Measurements from ENCODE around the gene C20orf202. TPM values are rescaled to one million over a fixed set of nuclear protein-coding genes. Genes with fewer than 3 reads are reported as not detected.
A peak's percentile ranks its signal among the peaks of the same experiment; 100 is the strongest.

C20orf202 gene
- total RNA-seq, 1 donor from 2014 or later = not detected

GRCh38 chr20:1242099-1242498, 38.8 kb downstream of the C20orf202 start:
- no peak overlapping the region for H3K9ac ChIP-seq (ENCODE audit: low read length)
- no peaks in the 10 kb centered on the region for H4K20me1 ChIP-seq (ENCODE audit: insufficient read depth, low read length)
- no peak overlapping the region for H3K27ac ChIP-seq (ENCODE audit: low read depth, low read length)
- no peak overlapping the region for H2AFZ ChIP-seq (ENCODE audit: low read depth, low read length)
- no peak overlapping the region for H3K27ac Mint-ChIP-seq (ENCODE audit: unreplicated experiment)
- H3K36me3 ChIP-seq (ENCODE audit: insufficient read depth, low read length) = no peaks in the 10 kb centered on the region
- DNase-seq (ENCODE audit: low read depth) (no peak), FAIRE-seq (no peak)
- no peaks in the 10 kb centered on the region for H3K9me3 ChIP-seq (ENCODE audit: insufficient read depth, low read depth, low read length)
- no peak overlapping the region for H3K4me3 ChIP-seq (ENCODE audit: insufficient read depth, low read depth, low read length)
- TF ChIP-seq CTCF (IDR thresholded peaks at IDR 0.05; ENCODE audit: insufficient read depth, low read depth, low read length) (no peak), EZH2 (IDR thresholded peaks at IDR 0.05; ENCODE audit: insufficient read depth, low read length) (no peak)
- H3K4me2 ChIP-seq (ENCODE audit: low read length) = peak overlapping the region; percentile 27
- H3K9me3 Mint-ChIP-seq (ENCODE audit: unreplicated experiment) = no peaks in the 10 kb centered on the region
- no peaks in the 10 kb centered on the region for H3K79me2 ChIP-seq (ENCODE audit: insufficient read depth, low read length)
- peaks cover 8% of the 10 kb centered on the region for H3K4me1 Mint-ChIP-seq (ENCODE audit: low read depth, unreplicated experiment)
- H3K4me3 Mint-ChIP-seq (ENCODE audit: unreplicated experiment) = no peak overlapping the region
- no peaks in the 10 kb centered on the region for H3K36me3 Mint-ChIP-seq (ENCODE audit: low read depth, unreplicated experiment)
- H3K27me3 Mint-ChIP-seq (ENCODE audit: low read depth, unreplicated experiment) = peaks cover 8% of the 10 kb centered on the region
- H3K27me3 ChIP-seq (ENCODE audit: insufficient read depth, low read length) = peaks cover under 1% of the 10 kb centered on the region
- H3K4me1 ChIP-seq (ENCODE audit: insufficient read depth, low read length) = peaks cover 4% of the 10 kb centered on the region

- Mint-ChIP-seq H3K9me3 (ENCODE audit: unreplicated experiment) (no peaks in the 10 kb centered on the region), H3K36me3 (ENCODE audit: low read depth, unreplicated experiment) (no peaks in the 10 kb centered on the region), H3K4me1 (ENCODE audit: low read depth, unreplicated experiment) (peaks cover 8% of the 10 kb centered on the region), H3K27me3 (ENCODE audit: low read depth, unreplicated experiment) (peaks cover 8% of the 10 kb centered on the region), H3K27ac (ENCODE audit: unreplicated experiment) (no peak overlapping the region), H3K4me3 (ENCODE audit: unreplicated experiment) (no peak overlapping the region)
- no peaks in the 10 kb centered on the region for H3K79me2 ChIP-seq (ENCODE audit: insufficient read depth, low read length)
- no peak overlapping the region for H3K27ac ChIP-seq (ENCODE audit: low read depth, low read length)
- H3K4me2 ChIP-seq (ENCODE audit: low read length) = peak overlapping the region; percentile 27
- H3K27me3 ChIP-seq (ENCODE audit: insufficient read depth, low read length) = no peaks in the 10 kb centered on the region
- FAIRE-seq (peak; percentile 98), DNase-seq (ENCODE audit: low read depth) (peak; percentile 95)
- no peak overlapping the region for H3K9ac ChIP-seq (ENCODE audit: low read length)
- H4K20me1 ChIP-seq (ENCODE audit: insufficient read depth, low read length) = no peaks in the 10 kb centered on the region
- TF ChIP-seq CTCF (IDR thresholded peaks at IDR 0.05; ENCODE audit: insufficient read depth, low read depth, low read length) (no peak), EZH2 (IDR thresholded peaks at IDR 0.05; ENCODE audit: insufficient read depth, low read length) (no peak)
- no peaks in the 10 kb centered on the region for H3K9me3 ChIP-seq (ENCODE audit: insufficient read depth, low read depth, low read length)
- H2AFZ ChIP-seq (ENCODE audit: low read depth, low read length) = no peak overlapping the region
- no peak overlapping the region for H3K4me3 ChIP-seq (ENCODE audit: insufficient read depth, low read depth, low read length)
- H3K4me1 ChIP-seq (ENCODE audit: insufficient read depth, low read length) = peaks cover 4% of the 10 kb centered on the region
- H3K36me3 ChIP-seq (ENCODE audit: insufficient read depth, low read length) = no peaks in the 10 kb centered on the region
These were observed 39.3 kb downstream of the C20orf202 start for GRCh38 chr20:1242530-1242929.

- FAIRE-seq (no peak), DNase-seq (ENCODE audit: low read depth) (no peak)
- Histone ChIP-seq H2AFZ (ENCODE audit: low read depth, low read length) (no peak overlapping the region), H4K20me1 (ENCODE audit: insufficient read depth, low read length) (no peaks in the 10 kb centered on the region), H3K4me1 (ENCODE audit: insufficient read depth, low read length) (peaks cover 4% of the 10 kb centered on the region), H3K36me3 (ENCODE audit: insufficient read depth, low read length) (no peaks in the 10 kb centered on the region), H3K4me2 (ENCODE audit: low read length) (no peak overlapping the region), H3K79me2 (ENCODE audit: insufficient read depth, low read length) (no peaks in the 10 kb centered on the region), H3K27ac (ENCODE audit: low read depth, low read length) (no peak overlapping the region), H3K9ac (ENCODE audit: low read length) (no peak overlapping the region), H3K4me3 (ENCODE audit: insufficient read depth, low read depth, low read length) (no peak overlapping the region), H3K9me3 (ENCODE audit: insufficient read depth, low read depth, low read length) (no peaks in the 10 kb centered on the region), H3K27me3 (ENCODE audit: insufficient read depth, low read length) (no peaks in the 10 kb centered on the region)
- Mint-ChIP-seq H3K27me3 (ENCODE audit: low read depth, unreplicated experiment) (peaks cover 8% of the 10 kb centered on the region), H3K4me3 (ENCODE audit: unreplicated experiment) (no peak overlapping the region), H3K27ac (ENCODE audit: unreplicated experiment) (no peak overlapping the region), H3K36me3 (ENCODE audit: low read depth, unreplicated experiment) (no peaks in the 10 kb centered on the region), H3K9me3 (ENCODE audit: unreplicated experiment) (no peaks in the 10 kb centered on the region), H3K4me1 (ENCODE audit: low read depth, unreplicated experiment) (peaks cover 8% of the 10 kb centered on the region)
- TF ChIP-seq CTCF (IDR thresholded peaks at IDR 0.05; ENCODE audit: insufficient read depth, low read depth, low read length) = no peak
- TF ChIP-seq EZH2 (IDR thresholded peaks at IDR 0.05; ENCODE audit: insufficient read depth, low read length) = no peak
These were observed 42.3 kb downstream of the C20orf202 start for GRCh38 chr20:1245578-1245977.

Data from astrocyte (in vitro differentiated cells and primary cell).